Progenitor cell of endocrine pancreas (in vitro differentiated cells): ENCODE data around the gene RFC5. TPM values are rescaled to one million over a fixed set of nuclear protein-coding genes. Genes with fewer than 3 reads are reported as not detected.
A peak's percentile ranks its signal among the peaks of the same experiment; 100 is the strongest.

Experiments used
- DNase-seq: peaks from one replicate; pipeline ENCODE4 v3.0.0; 2021; ENCODE audit warnings: low spot score; ENCODE audit not compliant: unreplicated experiment
- H3K27ac Mint-ChIP-seq: 2 replicates; pipeline ENCODE4 v1.8.0; 2021; ENCODE audit warnings: mild to moderate bottlenecking, moderate library complexity, mixed read lengths
- H3K27me3 Mint-ChIP-seq: 2 replicates; pipeline ENCODE4 v1.8.0; 2021; ENCODE audit warnings: mixed read lengths
- H3K36me3 Mint-ChIP-seq: 2 replicates; pipeline ENCODE4 v1.8.0; 2022; ENCODE audit warnings: mixed read lengths; ENCODE audit not compliant: insufficient read depth
- H3K4me1 Mint-ChIP-seq: 2 replicates; pipeline ENCODE4 v1.8.0; 2021; ENCODE audit warnings: low read depth, mixed read lengths
- H3K4me3 Mint-ChIP-seq: 2 replicates; pipeline ENCODE4 v1.8.0; 2021; ENCODE audit warnings: low read depth, mild to moderate bottlenecking, moderate library complexity, mixed read lengths
- H3K9me3 Mint-ChIP-seq: 2 replicates; pipeline ENCODE4 v1.8.0; 2021; ENCODE audit warnings: low read depth, mixed read lengths
- CTCF ChIP-seq: fragments of 200-600 bp; sonication (generic); IDR thresholded peaks from one replicate; pipeline ENCODE4 v1.5.0; 2021; ENCODE audit warnings: antibody characterized with exemption, mild to moderate bottlenecking; ENCODE audit not compliant: unreplicated experiment
- total RNA-seq: library from RNA; stranded (reverse); gene quantifications from 2 replicates; pipeline ENCODE4 v1.2.1, GENCODE V29; 2021

The RFC5 gene
- total RNA-seq, 1 donor from 2014 or later: 37.4 TPM

DNA sequence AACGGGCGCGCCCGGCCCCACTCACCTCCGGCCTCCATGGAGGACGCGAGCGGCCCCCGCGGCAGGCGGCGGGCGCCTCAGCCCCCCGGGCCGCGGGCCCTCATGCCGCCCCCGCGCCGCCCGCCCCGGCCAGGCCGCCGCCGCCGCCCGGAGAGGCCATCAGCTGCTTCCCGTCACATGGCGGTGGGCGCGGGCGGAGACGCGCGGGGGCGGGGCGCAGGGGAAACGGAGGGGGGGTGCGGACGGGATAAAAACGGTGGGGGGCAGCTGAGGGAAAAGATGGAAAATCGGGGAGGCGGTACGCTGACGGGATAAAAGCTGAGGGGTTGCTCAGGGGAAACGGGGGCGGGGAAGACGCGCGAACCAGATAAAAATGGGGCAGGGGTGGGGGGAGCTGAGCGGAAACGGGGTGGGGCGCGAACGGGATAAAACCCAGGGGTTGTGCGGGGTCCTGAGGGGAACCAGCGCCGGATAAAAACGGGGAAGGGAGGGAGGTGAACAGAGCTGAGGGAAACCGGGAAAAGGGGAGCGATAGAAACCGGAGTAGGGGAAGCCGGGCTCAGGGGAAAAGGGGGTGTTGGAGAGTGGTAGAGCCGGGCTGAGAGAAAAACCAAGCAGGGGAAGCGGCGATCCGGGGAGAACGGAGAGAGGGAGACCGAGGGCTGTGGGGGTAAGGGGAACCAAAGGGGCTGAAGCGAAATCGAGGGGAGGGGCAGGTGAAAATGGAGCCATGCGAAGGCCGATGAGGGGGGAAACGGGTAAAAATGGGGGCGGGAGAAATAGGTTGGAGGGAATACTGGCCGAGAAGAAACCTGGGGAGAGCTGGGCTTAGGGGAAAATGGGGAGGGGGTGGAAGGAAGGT lies 44.7 kb downstream of the RFC5 start, which contains the start of gene WSB2:
WSB2 (minus strand) TSS at position 169 of the 862 bp plus-strand sequence; CDS start at position 38, 131 bp downstream.
- TF ChIP-seq CTCF: no peak
- Mint-ChIP-seq H3K9me3 (no peaks in the 10 kb centered on the region), H3K27ac (peak within 1 kb of the TSS; percentile 95), H3K36me3 (peaks cover 1% of the 10 kb centered on the region), H3K27me3 (no peaks in the 10 kb centered on the region), H3K4me1 (peaks cover 29% of the 10 kb centered on the region), H3K4me3 (peak within 1 kb of the TSS; percentile 89)
- DNase-seq: peak; percentile 20

DNA sequence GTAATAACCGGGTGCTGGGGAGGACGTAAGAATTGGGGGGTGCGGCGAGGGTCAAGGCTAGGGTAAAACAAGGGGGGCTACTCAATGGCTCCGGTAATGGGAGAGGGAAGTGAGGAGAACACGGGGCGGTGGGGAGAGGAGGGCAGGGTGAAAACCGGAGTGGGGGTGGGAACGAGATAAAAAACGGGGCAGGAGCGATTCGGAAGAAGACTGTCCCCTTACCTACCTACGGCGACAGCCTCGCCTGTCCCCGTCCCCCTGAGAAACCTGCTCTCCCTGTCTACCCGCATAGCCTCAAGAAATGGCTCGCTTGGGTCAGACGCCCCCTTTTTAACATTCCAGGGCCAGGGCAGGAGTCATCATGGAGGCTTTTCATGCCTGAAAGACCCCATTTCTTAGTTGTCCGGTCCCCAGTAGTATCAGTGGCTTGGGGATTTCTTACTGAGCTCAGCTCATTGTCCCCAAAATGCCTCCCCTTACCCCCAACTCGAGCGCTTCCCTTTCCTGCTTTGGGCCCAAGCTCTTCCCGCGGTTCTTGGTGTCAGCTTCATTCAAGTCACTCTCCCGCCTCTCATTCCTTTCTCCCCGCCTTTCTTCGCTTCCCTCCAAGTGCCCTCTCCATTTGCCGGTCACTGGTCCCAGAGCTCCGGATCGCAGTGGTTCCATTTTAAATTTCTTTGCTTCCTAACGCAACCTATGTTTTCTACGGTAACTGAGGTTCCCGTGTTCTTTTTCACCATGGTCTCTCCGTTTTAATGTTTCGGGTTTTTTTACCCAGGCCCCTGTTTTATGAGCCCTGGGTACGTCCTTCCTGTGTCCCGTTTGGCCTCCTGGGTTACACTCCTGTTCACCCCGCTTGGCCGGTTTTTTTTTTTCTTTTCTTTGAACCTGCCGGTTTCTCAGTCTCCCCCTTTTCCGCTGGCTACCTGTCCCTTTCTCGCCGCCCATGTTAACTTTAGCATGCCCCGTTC lies 45.7 kb downstream of the RFC5 start:
- DNase-seq: no peak
- Mint-ChIP-seq H3K9me3 (no peaks in the 10 kb centered on the region), H3K27me3 (no peaks in the 10 kb centered on the region), H3K4me1 (peaks cover 28% of the 10 kb centered on the region), H3K36me3 (peaks cover 5% of the 10 kb centered on the region), H3K27ac (peak overlapping the region; percentile 95), H3K4me3 (peak overlapping the region; percentile 89)
- TF ChIP-seq CTCF: no peak

GRCh38 chr12:118063576-118064391 lies 47.3 kb downstream of the RFC5 start:
- Mint-ChIP-seq H3K27ac (peak overlapping the region; percentile 94), H3K4me1 (peaks cover 28% of the 10 kb centered on the region), H3K4me3 (peak overlapping the region; percentile 89), H3K36me3 (peaks cover 10% of the 10 kb centered on the region), H3K27me3 (no peaks in the 10 kb centered on the region), H3K9me3 (no peaks in the 10 kb centered on the region)
- DNase-seq: no peak
- TF ChIP-seq CTCF: no peak

GRCh38 chr12:118064608-118065007 lies 48.1 kb downstream of the RFC5 start:
- Mint-ChIP-seq H3K27ac (peak overlapping the region; percentile 15), H3K27me3 (no peaks in the 10 kb centered on the region), H3K36me3 (peaks cover 9% of the 10 kb centered on the region), H3K4me3 (peak overlapping the region; percentile 32), H3K9me3 (no peaks in the 10 kb centered on the region), H3K4me1 (peaks cover 25% of the 10 kb centered on the region)
- TF ChIP-seq CTCF: peak; percentile 45
- no peak for DNase-seq
